IMR-90 (cell line): ENCODE results near the gene RSRC1. TPM values are rescaled to one million over a fixed set of nuclear protein-coding genes. Genes with fewer than 3 reads are reported as not detected.

Experiments
- ATAC-seq: fragments of 200-7000 bp; cut with Tn5 transposase; 2 replicates; pipeline ENCODE4 v1.9.1; 2020; ENCODE audit warnings: low read depth, mild to moderate bottlenecking, moderate library complexity
- BruUV-seq: library from RNA; stranded (reverse); fragments of 400-500 nt; replicated peaks from 2 replicates; lab custom pipeline; 2021; lab: Mats Ljungman, UMichigan
- CTCF ChIA-PET: fragments of 300-600 bp; formaldehyde crosslinking; extraction: SDS; loops from one replicate; lab custom pipeline; 2021; ENCODE audit warnings: antibody characterized with exemption; lab: Yijun Ruan, JAX
- POLR2A ChIA-PET: fragments of 300-600 bp; sonication (Branson Sonifier 250); formaldehyde crosslinking; loops from one replicate; lab custom pipeline; 2022; ENCODE audit warnings: antibody characterized with exemption; ENCODE audit not compliant: unreplicated experiment; lab: Charles Lee
- DNase-seq: peaks from one replicate; pipeline ENCODE4 v3.0.0; 2013
- H2AFZ ChIP-seq: replicated peaks from 2 replicates; pipeline ENCODE3; 2013; ENCODE audit warnings: low read length, mild to moderate bottlenecking; ENCODE audit not compliant: poor library complexity
- H2AK5ac ChIP-seq: 2 replicates; pipeline ENCODE4 v1.6.1; 2013; ENCODE audit warnings: low read depth, low read length, inconsistent platforms
- H2AK9ac ChIP-seq: replicated peaks from 2 replicates; pipeline ENCODE3; 2013; ENCODE audit warnings: mild to moderate bottlenecking, low read depth, low read length, moderate library complexity; ENCODE audit not compliant: poor library complexity
- H2BK120ac ChIP-seq: 2 replicates; pipeline ENCODE4 v1.6.1; 2013; ENCODE audit warnings: low read depth, low read length, inconsistent platforms
- H2BK15ac ChIP-seq: 3 replicates; pipeline ENCODE4 v1.6.1; 2013; ENCODE audit warnings: low read depth, low read length, inconsistent platforms
- H2BK20ac ChIP-seq: 2 replicates; pipeline ENCODE4 v1.6.1; 2013; ENCODE audit warnings: low read depth, mild to moderate bottlenecking, inconsistent platforms, low read length, moderate library complexity
- H2BK5ac ChIP-seq: 2 replicates; pipeline ENCODE4 v1.6.1; 2013; ENCODE audit warnings: mild to moderate bottlenecking, low read depth, low read length, inconsistent platforms; ENCODE audit not compliant: poor library complexity, severe bottlenecking
- H3K14ac ChIP-seq: replicated peaks from 2 replicates; pipeline ENCODE4 v1.6.1; 2013; ENCODE audit warnings: low read depth, low read length, inconsistent platforms
- H3K18ac ChIP-seq: 2 replicates; pipeline ENCODE4 v1.6.1; 2013; ENCODE audit warnings: low read depth, low read length, control low read depth
- H3K23ac ChIP-seq: 2 replicates; pipeline ENCODE4 v1.6.1; 2013; ENCODE audit warnings: low read depth, low read length, inconsistent platforms
- H3K27ac ChIP-seq: 2 replicates; pipeline ENCODE4 v1.5.1; 2013; ENCODE audit warnings: mild to moderate bottlenecking, control low read depth, low read length; ENCODE audit not compliant: insufficient read depth
- H3K27me3 ChIP-seq: 2 replicates; pipeline ENCODE4 v1.6.1; 2013; ENCODE audit warnings: low read length; ENCODE audit not compliant: control insufficient read depth, insufficient read depth
- H3K36me3 ChIP-seq: 2 replicates; pipeline ENCODE4 v1.6.1; 2013; ENCODE audit warnings: low read length, mixed read lengths; ENCODE audit not compliant: control insufficient read depth, insufficient read depth
- H3K4ac ChIP-seq: 2 replicates; pipeline ENCODE4 v1.6.1; 2013; ENCODE audit warnings: low read depth, low read length, inconsistent platforms
- H3K4me1 ChIP-seq: 2 replicates; pipeline ENCODE4 v1.6.1; 2013; ENCODE audit warnings: low read length, mixed read lengths; ENCODE audit not compliant: control insufficient read depth, insufficient read depth
- H3K4me2 ChIP-seq: 2 replicates; pipeline ENCODE4 v1.6.1; 2013; ENCODE audit warnings: low read depth, mild to moderate bottlenecking, control low read depth, low read length, moderate library complexity
- H3K4me3 ChIP-seq: 2 replicates; pipeline ENCODE4 v1.5.1; 2013; ENCODE audit warnings: low read depth, mild to moderate bottlenecking, control low read depth, low read length, moderate library complexity; ENCODE audit not compliant: insufficient read depth
- H3K56ac ChIP-seq: 2 replicates; pipeline ENCODE4 v1.6.1; 2013; ENCODE audit warnings: low read length, inconsistent platforms; ENCODE audit not compliant: insufficient read depth; ENCODE audit errors: extremely low read depth
- H3K79me1 ChIP-seq, 2 experiments: 2 replicates each; pipeline ENCODE4 v1.6.1; 2013; ENCODE audit warnings: low read length in 2 of 2, inconsistent platforms in 1 of 2, low read depth in 1 of 2
- H3K9ac ChIP-seq: 2 replicates; pipeline ENCODE4 v1.6.1; 2013; ENCODE audit warnings: low read depth, low read length, control low read depth
- H3K9me1 ChIP-seq: 2 replicates; pipeline ENCODE4 v1.6.1; 2013; ENCODE audit warnings: low read length, inconsistent platforms; ENCODE audit not compliant: insufficient read depth
- H3K9me3 ChIP-seq: 2 replicates; pipeline ENCODE4 v1.6.1; 2013; ENCODE audit warnings: low read length; ENCODE audit not compliant: control insufficient read depth, insufficient read depth
- H4K20me1 ChIP-seq: 2 replicates; pipeline ENCODE4 v1.6.1; 2013; ENCODE audit warnings: low read length, inconsistent platforms; ENCODE audit not compliant: insufficient read depth
- H4K5ac ChIP-seq: 2 replicates; pipeline ENCODE4 v1.6.1; 2013; ENCODE audit warnings: mild to moderate bottlenecking, low read depth, low read length, control low read depth
- H4K8ac ChIP-seq, 2 experiments: 2 replicates each; pipeline ENCODE4 v1.6.1; 2013; ENCODE audit warnings: low read depth in 2 of 2, low read length in 2 of 2, control low read depth in 1 of 2, inconsistent platforms in 1 of 2
- H4K91ac ChIP-seq: 2 replicates; pipeline ENCODE4 v1.6.1; 2013; ENCODE audit warnings: low read depth, low read length, inconsistent platforms; ENCODE audit not compliant: insufficient read depth
- BHLHE40 ChIP-seq: fragments of 150-350 bp; IDR thresholded peaks from 2 replicates; pipeline ENCODE4 v1.6.1; 2016; ENCODE audit warnings: mild to moderate bottlenecking, low read depth, low read length
- CEBPB ChIP-seq: IDR thresholded peaks from 2 replicates; pipeline ENCODE4 v1.6.1; 2012; ENCODE audit warnings: low read depth, low read length, improper control_type of control experiment
- CHD1 ChIP-seq: IDR thresholded peaks from 2 replicates; pipeline ENCODE4 v1.6.1; 2012; ENCODE audit warnings: low read depth, low read length, improper control_type of control experiment
- MAZ ChIP-seq: IDR thresholded peaks from 2 replicates; pipeline ENCODE4 v1.6.1; 2012; ENCODE audit warnings: low read depth, mild to moderate bottlenecking, low read length, improper control_type of control experiment, moderate library complexity, borderline replicate concordance
- MXI1 ChIP-seq: IDR thresholded peaks from 2 replicates; pipeline ENCODE4 v1.6.1; 2012; ENCODE audit warnings: low read depth, mild to moderate bottlenecking, low read length, moderate library complexity, borderline replicate concordance
- NFE2L2 ChIP-seq: fragments of 150-350 bp; IDR thresholded peaks from 2 replicates; pipeline ENCODE4 v1.6.1; 2016; ENCODE audit warnings: low read depth, mild to moderate bottlenecking, low read length
- POLR2A ChIP-seq: IDR thresholded peaks from 2 replicates; pipeline ENCODE4 v1.6.1; 2012; ENCODE audit warnings: mild to moderate bottlenecking, low read depth, low read length
- RAD21 ChIP-seq: IDR thresholded peaks from 2 replicates; pipeline ENCODE4 v1.6.1; 2012; ENCODE audit warnings: low read length, improper control_type of control experiment
- SMC3 ChIP-seq: fragments of 150-350 bp; IDR thresholded peaks from 2 replicates; pipeline ENCODE4 v1.6.1; 2016; ENCODE audit warnings: low read depth, mild to moderate bottlenecking, antibody characterized with exemption, low read length, moderate library complexity
- WGBS, 2 experiments: methylation state at CpG; one replicate each; pipeline versions ENCODE4 v1.1.5 to v1.1.7; 2013; ENCODE audit warnings: missing lambda C conversion rate in 2 of 2; ENCODE audit not compliant: insufficient read length in 1 of 2; ENCODE audit errors: extremely low coverage in 2 of 2; 5-methylcytosine and 5-hydroxymethylcytosine counted together
- dilution Hi-C: fragments of 300-500 bp; cut with HindIII; formaldehyde crosslinking; loops from one replicate; pipeline ENCODE4 v1.14.3; 2018; ENCODE audit warnings: low sequenced_read_pairs; ENCODE audit not compliant: unreplicated experiment
- in situ Hi-C: fragments of 300-500 bp; cut with MboI; formaldehyde crosslinking; loops from 3 replicates; pipeline ENCODE4 v1.14.3; 2019; ENCODE audit warnings: low sequenced_read_pairs, inconsistent platforms, mixed read lengths
- intact Hi-C: fragments of 100-400 bp; cut with micrococcal nuclease; formaldehyde crosslinking; loops from 2 replicates; pipeline ENCODE4 v1.10.0; 2022
- polyA plus RNA-seq, 3 experiments: library from polyadenylated mRNA; depleted of rRNA; stranded (reverse); fragments of >200 nt; gene quantifications; 2 replicates each; pipeline ENCODE4 v1.2.3, GENCODE V29; 2012; ENCODE audit warnings: low replicate concordance in 1 of 3
- total RNA-seq: library from RNA; depleted of rRNA; stranded (reverse); fragments of >200 nt; gene quantifications from 2 replicates; pipeline ENCODE4 v1.2.3, GENCODE V29; 2012
- TF ChIP-seq, protein P1 (sequence below): fragments of 150-350 bp; IDR thresholded peaks from 2 replicates; pipeline ENCODE4 v1.6.1; 2017; ENCODE audit warnings: mild to moderate bottlenecking, antibody characterized with exemption, low read length, low read depth
- TF ChIP-seq, protein P2 (sequence below): conservative IDR thresholded peaks from 2 replicates; pipeline ENCODE4 v1.5.1; 2012; ENCODE audit warnings: mild to moderate bottlenecking, low read depth, low read length, improper control_type of control experiment

RSRC1 gene
- total and polyA plus RNA-seq, 2 of the 4 experiments (the other 2 are of a cell fraction) = 3.8 to 41.8 TPM

DNA sequence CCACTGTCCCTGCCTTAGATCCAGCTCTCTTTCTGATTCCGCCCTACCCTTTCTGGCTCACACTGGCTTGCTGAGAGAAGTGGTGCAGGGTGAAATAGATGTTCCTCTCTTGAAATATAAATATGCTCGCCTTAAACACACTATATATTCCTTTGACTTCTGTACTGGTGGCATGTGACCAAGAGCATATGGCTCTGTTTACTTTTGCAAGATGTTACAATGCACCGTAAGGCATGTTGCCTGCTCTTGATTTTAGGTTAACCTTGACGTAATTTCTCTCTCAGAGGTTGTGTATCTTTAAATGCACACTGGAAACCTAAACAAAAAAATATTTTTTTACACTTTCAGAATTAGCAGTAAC lies 749 bp downstream of the RSRC1 start:
- TF ChIP-seq BHLHE40 (no peak), POLR2A (no peak), CHD1 (no peak), RAD21 (no peak), MAZ (no peak), NFE2L2 (no peak), SMC3 (no peak), MXI1 (no peak), CEBPB (no peak)
- TF ChIP-seq, protein P1, sequence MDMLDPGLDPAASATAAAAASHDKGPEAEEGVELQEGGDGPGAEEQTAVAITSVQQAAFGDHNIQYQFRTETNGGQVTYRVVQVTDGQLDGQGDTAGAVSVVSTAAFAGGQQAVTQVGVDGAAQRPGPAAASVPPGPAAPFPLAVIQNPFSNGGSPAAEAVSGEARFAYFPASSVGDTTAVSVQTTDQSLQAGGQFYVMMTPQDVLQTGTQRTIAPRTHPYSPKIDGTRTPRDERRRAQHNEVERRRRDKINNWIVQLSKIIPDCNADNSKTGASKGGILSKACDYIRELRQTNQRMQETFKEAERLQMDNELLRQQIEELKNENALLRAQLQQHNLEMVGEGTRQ = no peak
- TF ChIP-seq, protein P2, sequence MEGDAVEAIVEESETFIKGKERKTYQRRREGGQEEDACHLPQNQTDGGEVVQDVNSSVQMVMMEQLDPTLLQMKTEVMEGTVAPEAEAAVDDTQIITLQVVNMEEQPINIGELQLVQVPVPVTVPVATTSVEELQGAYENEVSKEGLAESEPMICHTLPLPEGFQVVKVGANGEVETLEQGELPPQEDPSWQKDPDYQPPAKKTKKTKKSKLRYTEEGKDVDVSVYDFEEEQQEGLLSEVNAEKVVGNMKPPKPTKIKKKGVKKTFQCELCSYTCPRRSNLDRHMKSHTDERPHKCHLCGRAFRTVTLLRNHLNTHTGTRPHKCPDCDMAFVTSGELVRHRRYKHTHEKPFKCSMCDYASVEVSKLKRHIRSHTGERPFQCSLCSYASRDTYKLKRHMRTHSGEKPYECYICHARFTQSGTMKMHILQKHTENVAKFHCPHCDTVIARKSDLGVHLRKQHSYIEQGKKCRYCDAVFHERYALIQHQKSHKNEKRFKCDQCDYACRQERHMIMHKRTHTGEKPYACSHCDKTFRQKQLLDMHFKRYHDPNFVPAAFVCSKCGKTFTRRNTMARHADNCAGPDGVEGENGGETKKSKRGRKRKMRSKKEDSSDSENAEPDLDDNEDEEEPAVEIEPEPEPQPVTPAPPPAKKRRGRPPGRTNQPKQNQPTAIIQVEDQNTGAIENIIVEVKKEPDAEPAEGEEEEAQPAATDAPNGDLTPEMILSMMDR = no peak
- peak overlapping the region; percentile 23 for H3K56ac ChIP-seq
- H3K14ac ChIP-seq = no peak overlapping the region
- CTCF ChIA-PET = interaction anchor here (0.7 to 1.5 kb wide), 2 partner anchors 251 to 324 kb away, joined by 3 read pairs; no protein-coding TSS in a partner anchor
- H3K4me1 ChIP-seq = peaks cover 2% of the 10 kb centered on the region; the same call in 1 of the 2 replicates
- 0 out of 2 replicates have a peak, but pooled peaks cover 5% of the 10 kb centered on the region for H4K20me1 ChIP-seq
- no peak for DNase-seq
- peak overlapping the region; percentile 85 for H3K4me3 ChIP-seq
- POLR2A ChIA-PET = no interaction called here
- H2AK9ac ChIP-seq = peak overlapping the region; percentile 8
- H4K5ac ChIP-seq = no peak overlapping the region
- H3K79me1 ChIP-seq = peaks cover 11 to 14% of the 10 kb centered on the region in 2 experiments; a peak in 3 of 4 replicates
- H3K9me3 ChIP-seq = no peaks in the 10 kb centered on the region
- H2BK5ac ChIP-seq = no peak overlapping the region
- H2BK20ac ChIP-seq = no peak overlapping the region
- no peak for ATAC-seq
- H3K36me3 ChIP-seq = no peaks in the 10 kb centered on the region
- intact Hi-C loops (loop anchor here (5.0 kb wide), 1 partner anchor 52 kb away; no protein-coding TSS in a partner anchor), in situ Hi-C loops (loop anchor here (25.0 kb wide), 1 partner anchor 677 kb away; no protein-coding TSS in a partner anchor), dilution Hi-C loops (no loop called here)
- peak overlapping the region; percentile 37 to 72; a peak in 3 of 4 replicates for H4K8ac ChIP-seq
- WGBS, 2 experiments = no CpG with 5 or more reads among the region's 4 CpGs
- no TSS peak for BruUV-seq
- H2AFZ ChIP-seq = peak overlapping the region; percentile 96
- H3K4me2 ChIP-seq = peak overlapping the region; percentile 68
- H3K27ac ChIP-seq = peak overlapping the region; percentile 78
- H3K18ac ChIP-seq = no peak overlapping the region
- no peaks in the 10 kb centered on the region for H3K9me1 ChIP-seq
- peak overlapping the region; percentile 74 for H3K9ac ChIP-seq
- H3K4ac ChIP-seq = peak overlapping the region; percentile 51; the same call in 1 of the 2 replicates
- H4K91ac ChIP-seq = no peak overlapping the region
- H3K23ac ChIP-seq = no peak overlapping the region
- H3K27me3 ChIP-seq = peaks cover 28% of the 10 kb centered on the region
- H2AK5ac ChIP-seq = no peak overlapping the region
- H2BK15ac ChIP-seq = no peak overlapping the region
- H2BK120ac ChIP-seq = no peak overlapping the region
